Neural cell (in vitro differentiated cells): Measurements from ENCODE around the gene CBR4.

Experiments
- CTCF ChIP-seq: fragments of 450-650 bp; IDR thresholded peaks from 2 replicates; pipeline ENCODE4 v1.5.1; 2014; ENCODE audit warnings: antibody characterized with exemption, mild to moderate bottlenecking, moderate library complexity; ENCODE audit not compliant: poor library complexity, severe bottlenecking
- EP300 ChIP-seq: fragments of 450-650 bp; conservative IDR thresholded peaks from 2 replicates; pipeline ENCODE4 v1.6.1; 2014; ENCODE audit warnings: antibody characterized with exemption, mild to moderate bottlenecking, moderate library complexity; ENCODE audit not compliant: poor library complexity, severe bottlenecking
- EZH2 ChIP-seq: fragments of 200-600, 300-800 bp; shearing (Covaris generic), sonication (generic); IDR thresholded peaks from 2 replicates; pipeline ENCODE4 v1.6.1; 2014; ENCODE audit warnings: antibody characterized with exemption, low read length, borderline replicate concordance, mild to moderate bottlenecking; ENCODE audit not compliant: insufficient read depth, poor library complexity, severe bottlenecking
- MXI1 ChIP-seq: fragments of 450-650 bp; conservative IDR thresholded peaks from 2 replicates; pipeline ENCODE4 v1.6.1; 2014; ENCODE audit warnings: antibody characterized with exemption, mild to moderate bottlenecking; ENCODE audit not compliant: poor library complexity, severe bottlenecking
- POLR2AphosphoS5 ChIP-seq: IDR thresholded peaks from 2 replicates; pipeline ENCODE4 v1.6.1; 2012
- REST ChIP-seq: IDR thresholded peaks from 2 replicates; pipeline ENCODE4 v1.6.1; 2012; ENCODE audit warnings: borderline replicate concordance
- SMC3 ChIP-seq: fragments of 450-650 bp; conservative IDR thresholded peaks from 2 replicates; pipeline ENCODE4 v1.6.1; 2014; ENCODE audit warnings: antibody characterized with exemption, mild to moderate bottlenecking, moderate library complexity; ENCODE audit not compliant: poor library complexity
- TAF1 ChIP-seq: IDR thresholded peaks from 2 replicates; pipeline ENCODE4 v1.6.1; 2012; ENCODE audit warnings: low read depth

GRCh38 chr4:169051761-169052593 lies 41.9 kb upstream of the CBR4 start:
- TF ChIP-seq EZH2 (no peak), MXI1 (no peak), TAF1 (no peak), CTCF (no peak), SMC3 (no peak), EP300 (no peak), REST (no peak), POLR2AphosphoS5 (no peak)
